Bronchial epithelial cell (primary cell): ENCODE measurements around the gene CORO2A. TPM values are rescaled to one million over a fixed set of nuclear protein-coding genes. Genes with fewer than 3 reads are reported as not detected.

Source experiments
- DNase-seq: peaks from one replicate; pipeline ENCODE4 v3.0.0-alpha.2; 2010; ENCODE audit warnings: low read depth
- FAIRE-seq: peaks from 2 replicates; lab custom pipeline; 2011; peaks lifted over from hg19 to GRCh38; lab: Jason Lieb, UNC
- H3K27me3 ChIP-seq: 2 replicates; pipeline ENCODE4 v1.5.1; 2011; ENCODE audit warnings: low read length; ENCODE audit not compliant: control insufficient read depth, insufficient read depth
- H3K36me3 ChIP-seq: 2 replicates; pipeline ENCODE4 v1.5.1; 2011; ENCODE audit warnings: low read length; ENCODE audit not compliant: control insufficient read depth, insufficient read depth
- H3K4me3 ChIP-seq: 2 replicates; pipeline ENCODE4 v1.5.1; 2011; ENCODE audit warnings: mild to moderate bottlenecking, low read depth, low read length, control low read depth
- CTCF ChIP-seq: IDR thresholded peaks from 2 replicates; pipeline ENCODE4 v1.5.1; 2011; ENCODE audit warnings: mild to moderate bottlenecking, moderate library complexity, low read length, control low read depth, inconsistent platforms; ENCODE audit not compliant: insufficient read depth, severe bottlenecking
- total RNA-seq: library from RNA; depleted of rRNA; stranded (reverse); fragments of >200 nt; gene quantifications from 2 replicates; pipeline ENCODE4 v1.2.1, GENCODE V29; 2014

The CORO2A gene
- total RNA-seq, 1 donor from 2014 or later = 22.1 TPM

- Histone ChIP-seq H3K4me3 (no peak overlapping the region), H3K36me3 (peaks cover 9% of the 10 kb centered on the region), H3K27me3 (no peaks in the 10 kb centered on the region)
- DNase-seq = peak; percentile 30
- no peak for TF ChIP-seq CTCF
- no peak for FAIRE-seq
These were observed 34.2 kb downstream of the CORO2A start for GRCh38 chr9:98158071-98158831.

- FAIRE-seq (no peak), DNase-seq (no peak)
- H3K27me3 ChIP-seq = no peaks in the 10 kb centered on the region
- peaks cover 9% of the 10 kb centered on the region for H3K36me3 ChIP-seq
- no peak overlapping the region for H3K4me3 ChIP-seq
- no peak for TF ChIP-seq CTCF
These were observed 35.1 kb downstream of the CORO2A start for GRCh38 chr9:98157372-98157771.

GRCh38 chr9:98154678-98155077 is 37.8 kb downstream of the CORO2A start:
- Histone ChIP-seq H3K27me3 (no peaks in the 10 kb centered on the region), H3K36me3 (peaks cover 8% of the 10 kb centered on the region), H3K4me3 (no peak overlapping the region)
- peak; percentile 54 for DNase-seq
- no peak for FAIRE-seq
- no peak for TF ChIP-seq CTCF

- no peak for TF ChIP-seq CTCF
- Histone ChIP-seq H3K27me3 (no peaks in the 10 kb centered on the region), H3K4me3 (no peak overlapping the region), H3K36me3 (peaks cover 10% of the 10 kb centered on the region)
- DNase-seq (no peak), FAIRE-seq (no peak)
These were observed 39.9 kb downstream of the CORO2A start for GRCh38 chr9:98152526-98152925.

GRCh38 chr9:98150721-98151120 is 41.7 kb downstream of the CORO2A start:
- TF ChIP-seq CTCF = no peak
- DNase-seq (no peak), FAIRE-seq (no peak)
- Histone ChIP-seq H3K36me3 (peaks cover 3% of the 10 kb centered on the region), H3K27me3 (no peaks in the 10 kb centered on the region), H3K4me3 (no peak overlapping the region)

GRCh38 chr9:98150164-98150563 is 42.3 kb downstream of the CORO2A start:
- H3K36me3 ChIP-seq = peaks cover 3% of the 10 kb centered on the region
- FAIRE-seq (no peak), DNase-seq (no peak)
- no peak for TF ChIP-seq CTCF
- H3K4me3 ChIP-seq = no peak overlapping the region
- H3K27me3 ChIP-seq = no peaks in the 10 kb centered on the region
